ENCODE results near the gene WDR7.

DNA sequence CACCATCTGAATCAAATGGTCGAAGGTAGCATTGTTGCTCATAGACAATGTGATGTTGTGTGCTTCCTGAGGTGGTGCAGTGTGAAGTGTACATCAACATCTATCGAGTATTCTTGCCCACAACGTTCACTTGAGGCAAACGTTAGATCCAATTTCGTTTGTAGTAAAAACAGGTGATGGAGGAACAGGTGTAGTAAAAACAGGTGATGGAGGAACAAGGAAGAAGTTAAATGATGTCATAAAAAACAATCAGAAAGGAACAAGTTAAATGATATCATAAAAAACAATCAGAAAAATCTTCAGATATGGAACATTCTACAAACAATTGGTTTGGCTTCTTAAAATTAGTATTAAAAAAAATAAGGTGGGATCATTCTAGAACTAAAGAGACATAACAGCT lies 11.3 kb downstream of the WDR7 start:
- TF ChIP-seq, protein P1, sequence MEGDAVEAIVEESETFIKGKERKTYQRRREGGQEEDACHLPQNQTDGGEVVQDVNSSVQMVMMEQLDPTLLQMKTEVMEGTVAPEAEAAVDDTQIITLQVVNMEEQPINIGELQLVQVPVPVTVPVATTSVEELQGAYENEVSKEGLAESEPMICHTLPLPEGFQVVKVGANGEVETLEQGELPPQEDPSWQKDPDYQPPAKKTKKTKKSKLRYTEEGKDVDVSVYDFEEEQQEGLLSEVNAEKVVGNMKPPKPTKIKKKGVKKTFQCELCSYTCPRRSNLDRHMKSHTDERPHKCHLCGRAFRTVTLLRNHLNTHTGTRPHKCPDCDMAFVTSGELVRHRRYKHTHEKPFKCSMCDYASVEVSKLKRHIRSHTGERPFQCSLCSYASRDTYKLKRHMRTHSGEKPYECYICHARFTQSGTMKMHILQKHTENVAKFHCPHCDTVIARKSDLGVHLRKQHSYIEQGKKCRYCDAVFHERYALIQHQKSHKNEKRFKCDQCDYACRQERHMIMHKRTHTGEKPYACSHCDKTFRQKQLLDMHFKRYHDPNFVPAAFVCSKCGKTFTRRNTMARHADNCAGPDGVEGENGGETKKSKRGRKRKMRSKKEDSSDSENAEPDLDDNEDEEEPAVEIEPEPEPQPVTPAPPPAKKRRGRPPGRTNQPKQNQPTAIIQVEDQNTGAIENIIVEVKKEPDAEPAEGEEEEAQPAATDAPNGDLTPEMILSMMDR (IDR thresholded peaks at IDR 0.05; ENCODE audit: low read length), result no peak
- TF ChIP-seq EZH2 (optimal IDR thresholded peaks at IDR 0.05; ENCODE audit: low read depth, low read length), result no peak
